Endodermal cell (in vitro differentiated cells): ENCODE measurements around the gene BEND7. TPM values are rescaled to one million over a fixed set of nuclear protein-coding genes. Genes with fewer than 3 reads are reported as not detected.

Experiments
- DNase-seq: peaks from one replicate; pipeline ENCODE4 v3.0.0-alpha.2; 2017
- H3K27ac ChIP-seq: 2 replicates; pipeline ENCODE4 v1.5.1; 2013; ENCODE audit warnings: mild to moderate bottlenecking, low read depth, low read length, moderate library complexity
- H3K27me3 ChIP-seq: 2 replicates; pipeline ENCODE4 v1.6.1; 2013; ENCODE audit warnings: mild to moderate bottlenecking, low read length, moderate library complexity; ENCODE audit not compliant: insufficient read depth, control insufficient read depth, poor library complexity, severe bottlenecking
- H3K36me3 ChIP-seq: 2 replicates; pipeline ENCODE4 v1.7.0; 2013; ENCODE audit warnings: mild to moderate bottlenecking, low read length, moderate library complexity; ENCODE audit not compliant: control insufficient read depth, insufficient read depth
- H3K4me1 ChIP-seq: one replicate; pipeline ENCODE4 v1.7.0; 2013; ENCODE audit warnings: low read length; ENCODE audit not compliant: control insufficient read depth, insufficient read depth
- H3K4me3 ChIP-seq: 2 replicates; pipeline ENCODE4 v1.5.1; 2013; ENCODE audit warnings: mild to moderate bottlenecking, low read length, moderate library complexity
- H3K9ac ChIP-seq: 2 replicates; pipeline ENCODE4 v1.6.1; 2013; ENCODE audit warnings: mild to moderate bottlenecking, low read length, moderate library complexity; ENCODE audit not compliant: poor library complexity, severe bottlenecking; ENCODE audit errors: extremely low read depth
- H3K9me3 ChIP-seq: 2 replicates; pipeline ENCODE4 v1.6.1; 2013; ENCODE audit warnings: mild to moderate bottlenecking, low read length, moderate library complexity; ENCODE audit not compliant: control insufficient read depth
- H3K27ac Mint-ChIP-seq: 2 replicates; pipeline ENCODE4 v1.8.0; 2020; ENCODE audit warnings: mixed read lengths
- H3K27me3 Mint-ChIP-seq: 2 replicates; pipeline ENCODE4 v1.8.0; 2021; ENCODE audit warnings: mild to moderate bottlenecking, mixed read lengths; ENCODE audit not compliant: insufficient read depth
- H3K36me3 Mint-ChIP-seq: 2 replicates; pipeline ENCODE4 v1.8.0; 2020; ENCODE audit warnings: low read depth, mixed read lengths
- H3K4me1 Mint-ChIP-seq: 2 replicates; pipeline ENCODE4 v1.8.0; 2020; ENCODE audit warnings: mixed read lengths
- H3K4me3 Mint-ChIP-seq: 2 replicates; pipeline ENCODE4 v1.8.0; 2020; ENCODE audit warnings: mild to moderate bottlenecking, moderate library complexity, mixed read lengths
- H3K9me3 Mint-ChIP-seq: 2 replicates; pipeline ENCODE4 v1.8.0; 2020; ENCODE audit warnings: mild to moderate bottlenecking, mixed read lengths
- CTCF ChIP-seq: fragments of 200-600 bp; sonication (generic); conservative IDR thresholded peaks from 2 replicates; pipeline ENCODE4 v1.5.0; 2021; ENCODE audit warnings: antibody characterized with exemption, mild to moderate bottlenecking
- WGBS, 2 experiments: methylation state at CpG; one replicate each; pipeline versions ENCODE4 v1.1.5 to v1.1.7; 2013; ENCODE audit warnings: missing lambda C conversion rate in 2 of 2, mixed read lengths in 1 of 2; ENCODE audit not compliant: insufficient coverage in 1 of 2, insufficient read length in 1 of 2; 5-methylcytosine and 5-hydroxymethylcytosine counted together
- total RNA-seq, 2 donors: library from RNA; stranded (reverse); fragmentation: NEBNext Ultra II Directional in 1 of 2; extraction: Animal tissue kit (Norgen Biotek cat#: 25700) in 1 of 2; gene quantifications; 2 replicates in 1 of 2; 3 replicates in 1 of 2; pipeline ENCODE4 v1.2.1, GENCODE V29; 2021

The BEND7 gene
- total RNA-seq, 2 donors from 2014 or later, result 5.3 to 5.7 TPM

GRCh38 chr10:13402021-13402420 lies 126.8 kb downstream of the BEND7 start:
- TF ChIP-seq CTCF, result no peak
- Histone ChIP-seq H3K4me3 (no peak overlapping the region), H3K4me1 (no peaks in the 10 kb centered on the region), H3K27me3 (no peaks in the 10 kb centered on the region), H3K9me3 (peaks cover 3% of the 10 kb centered on the region), H3K27ac (no peak overlapping the region), H3K36me3 (no peaks in the 10 kb centered on the region), H3K9ac (no peak overlapping the region)
- Mint-ChIP-seq H3K36me3 (no peaks in the 10 kb centered on the region), H3K9me3 (peaks cover 11% of the 10 kb centered on the region), H3K27me3 (no peaks in the 10 kb centered on the region), H3K4me1 (no peaks in the 10 kb centered on the region), H3K4me3 (no peak overlapping the region), H3K27ac (no peak overlapping the region)
- no peak for DNase-seq
- WGBS, 2 experiments, result 94 to 96% methylated on average over 5 to 8 of the region's 8 CpGs

DNA sequence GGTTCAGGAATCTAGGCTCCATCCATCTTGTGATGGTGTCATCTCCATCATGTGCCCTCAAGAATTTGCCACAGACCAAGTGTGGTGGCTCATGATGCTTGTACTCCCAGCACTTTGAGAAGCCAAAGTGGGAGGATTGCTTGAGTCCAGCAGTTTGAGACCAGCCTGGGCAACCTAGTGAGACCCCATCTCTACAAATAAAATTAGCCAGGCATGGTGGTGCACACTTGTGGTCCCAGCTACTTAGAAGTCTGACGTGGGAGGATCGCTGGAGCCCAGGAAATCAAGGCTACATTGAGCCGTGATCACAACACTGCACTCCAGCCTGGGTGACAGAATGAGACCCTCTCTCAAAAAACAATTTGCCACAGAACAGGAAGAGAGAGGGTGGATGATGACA lies 127.7 kb downstream of the BEND7 start:
- no peaks in the 10 kb centered on the region for H3K4me1 Mint-ChIP-seq
- no peak overlapping the region for H3K4me3 ChIP-seq
- H3K27ac ChIP-seq, result no peak overlapping the region
- no peaks in the 10 kb centered on the region for H3K27me3 ChIP-seq
- no peak overlapping the region for H3K9ac ChIP-seq
- WGBS, 2 experiments, result 90 to 96% methylated on average over 2 to 3 of the region's 3 CpGs
- peaks cover 11% of the 10 kb centered on the region for H3K9me3 Mint-ChIP-seq
- no peak overlapping the region for H3K4me3 Mint-ChIP-seq
- H3K4me1 ChIP-seq, result no peaks in the 10 kb centered on the region
- H3K27me3 Mint-ChIP-seq, result no peaks in the 10 kb centered on the region
- TF ChIP-seq CTCF, result no peak
- DNase-seq, result no peak
- H3K27ac Mint-ChIP-seq, result no peak overlapping the region
- no peaks in the 10 kb centered on the region for H3K36me3 Mint-ChIP-seq
- H3K9me3 ChIP-seq, result peaks cover 3% of the 10 kb centered on the region
- no peaks in the 10 kb centered on the region for H3K36me3 ChIP-seq

DNA sequence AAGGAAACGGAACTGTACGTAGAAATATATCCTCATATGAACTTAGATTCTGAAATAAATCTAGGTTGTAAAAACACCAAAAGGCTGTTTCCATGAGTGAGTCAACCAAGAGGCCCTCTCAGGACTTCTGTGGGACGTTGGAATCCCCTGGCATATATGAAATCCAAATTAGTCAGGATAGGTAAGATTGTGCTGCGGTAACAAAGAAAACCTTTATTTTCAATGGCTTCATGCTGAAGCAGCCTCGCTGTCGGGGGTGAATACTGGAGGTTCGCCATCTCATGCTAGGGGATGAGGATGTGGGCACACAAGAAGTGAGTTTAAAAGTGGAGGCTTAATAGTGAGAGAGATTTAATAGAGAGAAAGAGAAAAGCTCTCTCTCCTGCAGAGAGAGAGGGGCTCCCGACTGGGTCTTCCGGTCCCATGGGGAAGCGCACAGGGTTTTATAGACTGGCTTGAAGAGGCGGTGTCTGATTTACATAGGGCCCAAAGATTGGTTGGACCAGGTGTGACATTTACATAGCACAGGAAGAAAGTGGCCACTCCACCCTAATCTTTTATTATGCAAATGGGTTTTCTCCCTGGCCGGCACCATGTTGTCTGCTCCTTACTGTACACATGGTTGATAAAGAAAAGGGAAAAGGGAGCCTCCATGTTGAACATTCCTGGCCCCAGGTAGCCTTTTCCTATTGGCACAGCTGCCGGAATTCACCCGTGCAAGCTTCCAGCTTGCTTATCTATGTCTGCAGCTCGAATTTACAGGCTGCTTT lies 128.4 kb downstream of the BEND7 start:
- H3K27ac Mint-ChIP-seq, result no peak overlapping the region
- H3K4me1 Mint-ChIP-seq, result no peaks in the 10 kb centered on the region
- H3K4me3 Mint-ChIP-seq, result no peak overlapping the region
- Histone ChIP-seq H3K36me3 (no peaks in the 10 kb centered on the region), H3K27me3 (no peaks in the 10 kb centered on the region), H3K9ac (no peak overlapping the region), H3K4me1 (no peaks in the 10 kb centered on the region), H3K27ac (no peak overlapping the region), H3K9me3 (peaks cover 3% of the 10 kb centered on the region), H3K4me3 (no peak overlapping the region)
- 80 to 82% methylated on average over 10 to 15 of the region's 15 CpGs for WGBS, 2 experiments
- no peaks in the 10 kb centered on the region for H3K36me3 Mint-ChIP-seq
- no peak for DNase-seq
- H3K27me3 Mint-ChIP-seq, result no peaks in the 10 kb centered on the region
- peaks cover 11% of the 10 kb centered on the region for H3K9me3 Mint-ChIP-seq
- no peak for TF ChIP-seq CTCF
